Measurements from ENCODE around the gene TMEM54. TPM values are rescaled to one million over a fixed set of nuclear protein-coding genes. Genes with fewer than 3 reads are reported as not detected.
A peak's percentile ranks its signal among the peaks of the same experiment; 100 is the strongest.

TMEM54 gene
- total RNA-seq, 4 donors from 2014 or later = 122 to 245 (median 198) TPM

GRCh38 chr1:32863881-32864245 is 37.3 kb downstream of the TMEM54 start:
- peak in 1 of 2 donors; percentile 21 for DNase-seq (ENCODE audit: low spot score in 2 of 2)
- intact Hi-C loops (cut with DNase I; ENCODE audit: low total_unique reads) = loop anchor here (10.0 kb wide), 1 partner anchor 159 kb away; the partner anchor contains the start of gene SYNC
- 88 to 93% methylated on average over 1 of the region's 1 CpG for WGBS, 2 donors
- TF ChIP-seq POLR2A (IDR thresholded peaks at IDR 0.05) = no peak
- TF ChIP-seq CTCF (IDR thresholded peaks at IDR 0.05) = no peak
- H3K4me3 ChIP-seq (ENCODE audit: low read depth, poor library complexity, severe bottlenecking) = no peak overlapping the region

DNA sequence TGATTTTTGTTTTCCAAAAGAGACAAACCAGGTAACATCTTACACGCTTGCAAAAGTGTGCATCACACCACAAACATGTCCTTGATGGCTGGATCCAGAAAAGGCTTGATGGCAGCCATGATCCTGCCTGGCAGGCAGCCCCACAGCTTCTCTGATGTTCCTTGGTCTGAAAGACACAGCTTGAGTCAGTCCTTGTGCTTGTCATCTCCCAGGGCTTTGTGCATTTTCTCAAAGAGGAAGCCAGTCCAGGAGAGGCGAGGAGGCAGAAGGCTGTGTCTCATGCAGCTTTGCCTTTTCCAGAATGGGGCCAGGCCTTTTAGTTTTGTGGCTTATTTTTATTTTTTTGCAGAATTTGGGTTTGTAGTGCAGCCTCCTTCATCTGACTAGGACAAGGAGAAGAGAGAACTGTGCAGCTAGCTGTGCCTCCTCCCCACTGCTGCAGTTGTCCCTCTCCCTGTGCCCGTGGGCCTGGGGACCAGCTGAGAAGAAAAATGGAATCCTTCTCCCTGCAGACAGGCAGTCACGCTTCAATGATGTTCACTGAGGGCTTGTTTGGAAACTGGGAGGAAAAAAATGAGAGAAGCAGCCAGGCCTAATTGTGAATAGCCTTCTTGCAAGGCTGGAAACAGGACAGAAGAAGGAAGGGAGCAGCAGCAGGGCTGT is 37.8 kb downstream of the TMEM54 start:
- 91 to 94% methylated on average over 4 of the region's 4 CpGs for WGBS, 2 donors
- DNase-seq (ENCODE audit: low spot score in 2 of 2) = peak in 1 of 2 donors; percentile 54
- no peak overlapping the region for H3K4me3 ChIP-seq (ENCODE audit: low read depth, poor library complexity, severe bottlenecking)
- TF ChIP-seq CTCF (IDR thresholded peaks at IDR 0.05) (no peak), POLR2A (IDR thresholded peaks at IDR 0.05) (no peak)
- intact Hi-C loops (cut with DNase I; ENCODE audit: low total_unique reads) = loop anchor here (10.0 kb wide), 1 partner anchor 159 kb away; the partner anchor contains the start of gene SYNC

- H3K4me3 ChIP-seq (ENCODE audit: low read depth, poor library complexity, severe bottlenecking) = no peak overlapping the region
- WGBS, 2 donors = 69 to 76% methylated on average over 3 of the region's 3 CpGs
- peak in 1 of 2 donors; percentile 65 for DNase-seq (ENCODE audit: low spot score in 2 of 2)
- intact Hi-C loops (cut with DNase I; ENCODE audit: low total_unique reads) = loop anchor here (10.0 kb wide), 1 partner anchor 157 kb away; the partner anchor contains the start of gene SYNC
- TF ChIP-seq CTCF (IDR thresholded peaks at IDR 0.05) (no peak), POLR2A (IDR thresholded peaks at IDR 0.05) (no peak)
These were observed 39.1 kb downstream of the TMEM54 start for GRCh38 chr1:32861904-32862695.

DNA sequence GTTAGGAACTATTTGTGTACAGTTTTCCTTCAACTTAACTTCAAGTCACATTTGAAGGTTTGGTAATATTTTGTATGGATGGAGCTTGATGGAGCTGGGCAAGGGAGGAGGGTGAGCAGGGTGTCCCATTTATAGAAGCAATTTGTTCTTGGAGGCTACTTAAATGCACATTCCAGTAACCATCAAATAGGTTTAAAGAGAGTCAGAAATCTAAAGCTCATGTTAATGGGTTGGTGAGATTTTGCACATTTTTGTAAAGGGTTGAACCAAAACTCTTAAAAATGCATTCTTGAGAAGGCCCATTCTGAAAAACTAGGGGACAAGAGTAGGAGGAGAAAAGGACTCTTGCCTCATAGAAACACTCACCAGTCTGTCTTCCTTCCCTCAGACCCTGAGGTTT is 40.6 kb downstream of the TMEM54 start:
- intact Hi-C loops (cut with DNase I; ENCODE audit: low total_unique reads) = loop anchor here (10.0 kb wide), 1 partner anchor 156 kb away; the partner anchor contains the start of gene SYNC
- TF ChIP-seq POLR2A (IDR thresholded peaks at IDR 0.05) (no peak), CTCF (IDR thresholded peaks at IDR 0.05) (no peak)
- no peak overlapping the region for H3K4me3 ChIP-seq (ENCODE audit: low read depth, poor library complexity, severe bottlenecking)
- no peak for DNase-seq (ENCODE audit: low spot score in 2 of 2)

DNA sequence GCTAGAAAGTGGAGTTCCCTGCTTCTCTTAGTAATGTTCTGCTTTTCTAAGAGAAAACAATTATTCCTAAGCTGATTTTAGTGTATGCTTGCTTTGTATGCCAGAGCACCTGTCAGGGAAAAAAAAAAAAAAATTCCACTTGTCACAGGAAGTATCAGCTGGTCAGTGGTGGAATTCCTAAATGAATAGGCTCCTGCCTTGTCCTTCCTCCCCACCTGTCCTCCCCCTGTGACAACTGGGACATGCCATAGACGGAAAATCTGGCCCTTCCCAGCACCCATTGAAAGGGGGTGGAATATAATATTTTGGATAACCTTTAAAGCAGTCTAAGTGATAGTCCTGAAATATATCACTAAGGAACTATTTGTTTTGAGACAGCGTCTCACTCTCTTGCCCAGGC is 41.3 kb downstream of the TMEM54 start:
- DNase-seq (ENCODE audit: low spot score in 2 of 2) = peak in 1 of 2 donors; percentile 39
- no peak overlapping the region for H3K4me3 ChIP-seq (ENCODE audit: low read depth, poor library complexity, severe bottlenecking)
- intact Hi-C loops (cut with DNase I; ENCODE audit: low total_unique reads) = loop anchor here (10.0 kb wide), 1 partner anchor 155 kb away; the partner anchor contains the start of gene SYNC
- no peak for TF ChIP-seq CTCF (IDR thresholded peaks at IDR 0.05)
- TF ChIP-seq POLR2A (IDR thresholded peaks at IDR 0.05) = no peak
- 93 to 96% methylated on average over 2 of the region's 2 CpGs for WGBS, 2 donors

Data from lower leg skin (tissue), 4 donors.